HG03066 (cell line): ENCODE results near the gene SLC4A9.
"Not testable (repeated sequence)": the region's sequence is repeated elsewhere in the genome, so short reads cannot be mapped to it uniquely, and the experiment has no call there.

Source experiments
- ATAC-seq: cut with Tn5 transposase; IDR thresholded peaks from one replicate; pipeline ENCODE4 v1.9.1; 2021; ENCODE audit warnings: low read depth; ENCODE audit not compliant: unreplicated experiment

SLC4A9 gene

GRCh38 chr5:140337880-140338279 lies 22.1 kb upstream of the SLC4A9 start:
- ATAC-seq = no peak

DNA sequence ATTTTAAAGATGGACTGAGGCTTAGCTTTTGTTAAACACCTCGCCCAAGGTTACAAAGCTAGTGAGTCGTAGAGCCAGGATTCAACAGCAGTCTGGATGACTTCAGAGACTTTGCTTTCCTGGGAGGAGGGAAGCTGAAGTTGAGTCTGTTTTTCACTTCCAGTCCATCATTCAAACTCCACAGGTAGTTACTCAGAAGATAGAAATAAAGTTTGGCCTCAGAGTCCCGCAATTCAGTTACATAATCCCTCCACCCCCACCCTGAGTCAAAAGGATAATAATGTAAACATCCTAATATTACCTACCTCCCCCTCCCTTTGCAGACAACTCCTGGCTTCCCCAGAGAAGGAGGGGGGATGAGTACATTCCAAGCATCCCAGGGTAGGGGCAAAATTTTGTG lies 21.7 kb upstream of the SLC4A9 start:
- no peak for ATAC-seq

DNA sequence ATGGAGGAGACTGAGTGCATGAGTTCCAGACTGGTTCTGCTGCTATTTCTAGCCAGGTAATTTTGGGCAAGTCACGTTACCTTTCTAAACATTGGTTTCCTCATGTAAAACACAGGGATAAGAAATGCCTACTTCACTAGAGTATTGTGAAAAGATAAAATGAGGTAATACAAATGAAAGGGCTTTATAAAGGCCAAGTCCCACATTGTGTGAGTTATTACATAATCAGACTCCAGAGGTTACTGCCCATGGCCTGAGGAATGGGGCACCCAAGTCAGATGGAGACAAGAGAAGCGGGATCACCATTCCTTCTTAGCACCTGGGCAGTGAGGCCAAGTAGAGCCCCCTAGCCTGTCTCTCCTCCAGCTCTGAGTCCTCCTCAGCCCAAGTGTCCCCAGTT lies 21.1 kb upstream of the SLC4A9 start:
- no peak for ATAC-seq

GRCh38 chr5:140339636-140340035 lies 20.4 kb upstream of the SLC4A9 start:
- ATAC-seq = no peak

DNA sequence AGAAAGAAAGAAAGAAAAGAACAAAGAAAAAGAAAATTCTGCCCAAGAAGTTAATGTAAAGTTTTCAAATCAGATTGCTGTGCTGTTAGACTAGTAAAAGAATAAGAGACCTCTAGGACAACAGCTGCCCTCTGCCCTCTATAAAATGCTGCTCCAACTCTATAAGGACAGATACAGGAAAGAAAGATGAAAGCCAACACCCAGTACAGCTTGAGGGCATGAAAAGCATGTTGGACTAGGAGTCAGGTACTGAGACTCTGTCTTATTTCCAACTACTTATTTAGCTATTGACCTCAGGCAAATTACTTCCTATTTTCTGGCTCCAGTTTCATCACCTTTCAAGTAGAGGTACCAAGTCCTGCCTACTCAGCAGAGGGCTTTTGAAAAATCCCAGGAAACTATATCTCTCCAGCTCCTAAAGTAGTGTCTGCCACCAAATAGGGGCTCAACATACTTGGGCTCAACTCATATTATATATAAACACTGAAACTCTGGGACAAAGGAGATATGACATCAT lies 19.3 kb upstream of the SLC4A9 start:
- ATAC-seq = no peak

GRCh38 chr5:140341591-140341990 lies 18.4 kb upstream of the SLC4A9 start:
- no peak for ATAC-seq

GRCh38 chr5:140342287-140342686 lies 17.7 kb upstream of the SLC4A9 start:
- ATAC-seq = no peak

- no peak for ATAC-seq
These were observed 17.1 kb upstream of the SLC4A9 start for GRCh38 chr5:140342896-140343295.

DNA sequence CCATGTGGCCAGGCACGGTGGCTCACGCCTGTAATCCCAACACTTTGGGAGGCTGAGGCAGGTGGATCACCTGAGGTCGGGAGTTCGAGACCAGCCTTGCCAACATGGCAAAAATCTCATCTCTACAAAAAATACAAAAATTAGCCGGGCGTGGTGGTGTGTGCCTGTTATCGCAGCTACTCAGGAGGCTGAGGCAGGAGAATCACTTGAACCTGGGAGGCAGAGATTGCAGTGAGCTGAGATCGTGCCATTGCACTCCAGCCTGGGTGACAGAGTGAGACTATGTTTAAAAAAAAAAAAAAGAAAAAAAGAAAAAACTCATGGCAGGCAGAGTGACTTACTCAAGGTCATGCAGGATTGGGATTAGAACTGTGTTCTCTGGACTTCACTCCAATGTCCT lies 16.1 kb upstream of the SLC4A9 start:
- ATAC-seq = not testable (repeated sequence)

- ATAC-seq = no peak
These were observed 15.1 kb upstream of the SLC4A9 start for GRCh38 chr5:140344683-140345423.

GRCh38 chr5:140345919-140346347 lies 14.1 kb upstream of the SLC4A9 start:
- peak; percentile 16 for ATAC-seq

DNA sequence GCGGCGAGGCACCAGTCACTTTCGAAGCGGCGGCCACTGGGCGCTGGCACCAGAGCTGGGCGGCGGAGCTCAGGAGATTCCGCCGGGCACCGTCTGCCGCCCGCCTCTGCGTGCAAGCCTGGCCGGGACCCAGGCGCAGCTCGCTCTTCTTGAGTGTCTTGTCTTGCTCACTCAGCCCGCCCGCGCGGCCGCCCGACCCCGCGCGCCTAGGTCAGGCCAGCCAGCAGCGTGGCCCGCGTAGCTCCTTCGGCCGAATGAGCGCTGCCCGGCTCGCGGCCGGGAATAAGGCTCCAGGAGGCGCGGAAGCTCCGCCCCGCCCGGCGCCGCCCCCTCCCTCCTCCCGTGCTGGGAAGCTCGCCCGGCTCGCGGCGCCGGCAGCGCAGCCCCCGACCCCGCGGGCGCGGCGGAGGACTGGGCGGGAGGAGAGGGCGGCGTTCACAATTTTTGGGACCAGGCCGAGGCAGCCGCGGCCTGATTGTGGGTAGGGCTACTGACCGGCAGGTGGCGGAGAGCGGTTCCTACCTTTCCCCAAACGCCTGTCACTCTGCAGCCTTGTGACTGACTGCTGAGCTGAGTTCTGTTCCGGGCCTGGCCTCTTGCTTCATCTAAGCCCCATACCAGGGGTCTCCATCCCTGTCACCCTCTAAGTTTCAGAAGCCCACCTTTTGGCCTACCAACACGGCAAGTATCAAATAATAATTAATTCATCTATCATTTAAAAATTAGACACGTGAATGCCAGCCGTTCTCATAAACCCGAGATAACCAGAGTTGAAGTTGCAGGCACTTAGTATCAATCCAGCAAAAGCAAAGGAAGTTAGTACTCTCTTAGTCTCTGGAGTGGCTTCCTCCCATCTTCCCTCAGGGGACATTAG lies 13.4 kb upstream of the SLC4A9 start, which contains the start of gene HBEGF:
HBEGF (minus strand) TSS at position 256 of the 874 bp plus-strand sequence. CDS start 275 bp downstream, outside the sequence.
- ATAC-seq = peak; percentile 75

DNA sequence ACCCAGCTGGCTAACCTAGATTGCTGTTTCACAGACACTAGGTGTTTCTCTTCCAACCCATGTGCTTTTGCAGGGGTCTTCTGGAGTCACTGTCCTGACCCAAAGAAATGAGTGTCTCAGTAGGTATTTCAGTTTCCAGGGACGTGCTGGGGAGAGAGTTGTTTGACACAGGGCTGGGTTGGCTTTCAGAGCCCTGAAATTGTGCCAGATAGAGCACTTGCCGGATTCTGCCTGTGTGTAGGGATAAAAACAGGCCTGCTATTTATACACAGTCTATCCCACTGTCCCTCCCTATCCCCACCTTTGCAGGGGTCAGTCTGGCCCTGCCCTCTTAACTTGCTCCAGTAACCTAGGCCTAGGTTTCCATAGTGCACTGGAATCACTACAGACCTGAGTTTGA lies 12.6 kb upstream of the SLC4A9 start:
- ATAC-seq = no peak

- ATAC-seq = no peak
These were observed 11.9 kb upstream of the SLC4A9 start for GRCh38 chr5:140348104-140348503.

DNA sequence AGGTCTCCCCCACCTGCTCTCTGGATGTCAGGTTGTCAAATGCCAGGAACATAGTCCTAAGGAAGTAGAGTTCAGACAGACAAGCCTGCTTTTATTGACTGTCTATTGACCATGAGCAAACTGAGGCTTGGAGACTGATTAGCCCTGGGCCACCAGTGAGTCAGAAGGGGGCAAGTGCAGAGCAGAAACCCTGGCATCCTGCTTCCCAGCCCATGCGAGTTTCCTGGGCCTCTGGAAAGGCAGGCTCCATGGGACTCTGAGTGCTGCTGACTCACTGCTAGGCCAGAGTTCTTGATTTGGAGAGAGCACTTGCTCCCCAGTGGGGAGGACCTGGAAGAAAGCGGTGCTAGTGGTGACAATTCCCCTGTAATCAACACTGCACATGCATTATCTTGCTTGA lies 10.8 kb upstream of the SLC4A9 start:
- ATAC-seq = no peak

DNA sequence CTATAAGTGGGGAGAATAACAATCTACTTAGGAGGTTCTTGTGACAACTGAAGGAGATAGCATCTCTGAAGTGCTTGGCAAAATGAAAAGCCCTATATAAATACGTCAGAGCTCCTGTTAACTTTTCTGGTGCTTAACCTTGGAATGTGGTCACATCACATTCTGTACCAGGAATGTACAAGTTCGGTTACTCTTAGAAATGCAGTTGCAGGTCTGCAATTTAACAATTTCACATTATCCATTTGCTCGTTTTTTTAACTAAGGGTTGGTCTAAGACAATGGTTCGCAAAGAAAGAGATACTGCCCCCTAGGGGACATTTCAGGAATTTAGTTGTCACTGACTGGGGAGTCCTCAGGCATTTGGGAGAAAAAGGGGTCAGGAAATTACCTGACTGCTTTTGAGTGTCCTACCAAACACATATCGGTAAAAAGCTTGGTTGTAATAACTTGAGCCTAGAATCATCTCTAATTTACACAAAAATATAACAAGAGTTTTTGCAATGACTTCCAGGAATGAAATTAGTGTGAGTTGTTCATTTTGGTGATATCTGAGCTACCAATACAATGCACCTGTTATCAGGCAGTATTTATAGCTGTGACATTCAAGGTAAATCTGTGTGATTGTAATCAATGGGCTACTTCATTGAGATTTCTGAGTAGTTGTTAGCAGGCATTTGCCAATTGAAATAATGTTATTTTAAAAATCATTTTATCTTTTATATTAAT lies 8.2 kb upstream of the SLC4A9 start:
- peak; percentile 75 for ATAC-seq

- ATAC-seq = no peak
These were observed 4.4 kb upstream of the SLC4A9 start for GRCh38 chr5:140355546-140355945.

GRCh38 chr5:140356853-140357725 lies 2.9 kb upstream of the SLC4A9 start:
- ATAC-seq = no peak

DNA sequence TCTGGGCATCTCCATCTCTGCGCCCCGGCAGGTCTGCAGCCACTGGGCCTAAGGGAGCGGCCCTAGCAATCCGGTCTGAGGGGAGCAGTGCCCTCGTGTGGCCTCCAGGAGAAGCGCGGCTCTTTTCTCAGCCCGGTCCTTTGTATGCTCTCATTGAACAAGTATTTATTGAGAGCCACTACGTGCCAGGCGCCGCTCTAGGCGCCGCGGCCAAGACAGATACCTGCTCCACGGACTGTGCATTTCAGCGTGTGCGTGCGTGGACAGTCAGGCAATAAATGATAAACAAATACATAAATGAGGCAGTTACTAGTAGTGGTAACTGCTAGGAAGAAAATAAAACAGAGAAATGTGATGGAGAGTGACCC lies 2.3 kb upstream of the SLC4A9 start:
- peak; percentile 92 for ATAC-seq

DNA sequence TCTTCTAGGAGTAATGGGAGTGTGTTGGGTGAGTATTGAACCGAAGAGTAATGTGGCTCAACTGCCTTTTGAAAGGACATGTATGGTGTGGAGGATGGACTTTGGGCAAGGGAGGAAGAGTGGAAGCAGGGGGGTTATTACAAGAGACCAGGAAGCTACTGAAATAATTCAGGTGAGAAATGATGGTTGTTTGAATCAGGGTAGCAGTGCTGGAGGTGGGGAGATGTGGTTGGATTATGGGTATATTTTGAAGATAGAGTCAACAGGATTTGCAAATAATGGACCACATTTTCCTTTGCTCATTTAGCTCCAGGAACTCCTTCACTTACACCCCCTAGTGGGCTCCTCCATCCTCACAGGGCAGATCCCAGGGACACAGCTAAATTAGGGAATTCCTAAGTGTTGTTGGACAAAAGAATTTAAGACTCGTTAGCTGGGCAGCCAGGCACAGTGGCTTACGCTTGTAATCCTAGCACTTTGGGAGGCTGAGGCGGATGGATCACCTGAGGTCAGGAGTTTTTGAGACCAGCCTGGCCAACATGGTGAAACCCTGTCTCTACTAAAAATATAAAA lies 1.2 kb upstream of the SLC4A9 start:
- ATAC-seq = no peak
